Activated CD8-positive, alpha-beta memory T cell treated with anti-CD3 and anti-CD28 coated beads for 48 hours (primary cell): ENCODE results near the gene TSTD2.
A peak's percentile ranks its signal among the peaks of the same experiment; 100 is the strongest.

Experiments used
- DNase-seq, 3 experiments: peaks; one replicate each; pipeline ENCODE4 v3.0.0-alpha.2; 2020; ENCODE audit warnings: low read depth in 2 of 3, low spot score in 2 of 3

TSTD2 gene

DNA sequence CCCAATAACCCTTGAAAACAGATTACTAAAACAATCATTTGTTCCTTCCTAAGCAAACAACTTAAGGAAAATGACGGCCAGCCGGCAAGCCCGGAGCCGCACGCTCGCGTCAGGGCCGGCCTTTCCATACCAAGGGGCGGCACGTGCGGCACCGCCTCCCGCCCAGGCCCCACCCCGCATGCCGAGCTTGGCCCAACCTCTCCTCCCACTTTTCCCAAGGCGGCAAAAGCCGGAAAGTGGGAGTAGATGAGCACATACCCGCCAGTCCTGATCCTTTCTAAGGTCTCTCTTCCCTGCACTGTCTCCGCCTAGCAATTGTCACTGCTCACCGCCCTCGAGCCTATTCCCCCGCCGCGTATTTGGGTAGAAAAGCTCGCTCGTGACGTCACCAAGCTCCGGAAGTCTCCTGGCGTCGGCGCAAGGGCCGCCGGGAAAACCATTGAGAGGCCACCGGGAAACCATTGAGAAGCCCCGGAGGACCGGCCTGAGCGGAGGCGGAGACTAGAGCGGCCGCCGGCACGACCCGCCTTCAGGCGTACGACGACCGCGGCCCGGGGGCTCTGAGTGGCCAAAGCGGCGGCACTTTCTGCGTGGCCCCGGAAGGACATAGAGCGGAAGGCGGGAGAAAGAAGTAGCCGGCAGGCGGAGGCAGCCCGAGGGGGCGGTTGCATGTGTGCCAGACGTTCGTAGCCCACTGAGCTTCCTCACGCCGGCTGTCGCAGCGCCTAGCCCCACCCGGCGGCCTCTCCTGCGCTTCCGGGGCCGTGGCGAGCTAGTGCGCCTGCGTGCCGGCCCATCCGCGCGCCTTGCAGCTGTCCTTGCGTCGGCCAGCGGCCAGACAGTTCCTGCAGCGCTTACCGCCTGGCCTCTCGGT is at the start of gene TSTD2, which contains the start of gene NCBP1:
TSS of gene TSTD2 (minus strand) at position 384 of the 874 bp plus-strand sequence. CDS start 5,806 bp downstream, outside the sequence.
TSS of gene NCBP1 (plus strand) at position 837 of the 874 bp plus-strand sequence. CDS start 61 bp downstream, outside the sequence.
- peak; percentile 79 to 92 (median 92) for DNase-seq

GRCh38 chr9:97682242-97682641 is 49.1 kb upstream of the TSTD2 start:
- DNase-seq = no peak

DNA sequence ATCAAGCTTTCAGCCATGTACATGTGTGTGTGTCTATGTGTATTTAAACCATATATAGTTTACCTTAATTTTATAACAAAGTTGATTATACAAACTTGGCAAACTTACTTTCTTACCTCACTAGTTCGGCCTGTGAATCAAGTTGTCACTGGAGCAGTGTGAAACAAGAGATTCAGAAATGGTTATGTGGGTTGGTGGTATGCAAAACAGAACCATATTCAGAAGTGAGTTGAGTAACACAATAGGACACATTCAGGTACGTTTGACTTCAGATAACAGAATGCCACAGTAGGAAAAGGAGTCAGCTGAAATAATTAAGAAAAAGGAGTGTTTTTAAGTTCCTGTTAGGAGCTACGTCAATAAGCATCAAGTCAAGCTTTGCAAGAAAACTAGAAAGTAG is 42.5 kb upstream of the TSTD2 start:
- no peak for DNase-seq

GRCh38 chr9:97673922-97674321 is 40.8 kb upstream of the TSTD2 start:
- no peak for DNase-seq

- DNase-seq = no peak
Measured at GRCh38 chr9:97672403-97672802, 39.2 kb upstream of the TSTD2 start.

GRCh38 chr9:97670586-97670985 is 37.4 kb upstream of the TSTD2 start:
- no peak for DNase-seq

DNA sequence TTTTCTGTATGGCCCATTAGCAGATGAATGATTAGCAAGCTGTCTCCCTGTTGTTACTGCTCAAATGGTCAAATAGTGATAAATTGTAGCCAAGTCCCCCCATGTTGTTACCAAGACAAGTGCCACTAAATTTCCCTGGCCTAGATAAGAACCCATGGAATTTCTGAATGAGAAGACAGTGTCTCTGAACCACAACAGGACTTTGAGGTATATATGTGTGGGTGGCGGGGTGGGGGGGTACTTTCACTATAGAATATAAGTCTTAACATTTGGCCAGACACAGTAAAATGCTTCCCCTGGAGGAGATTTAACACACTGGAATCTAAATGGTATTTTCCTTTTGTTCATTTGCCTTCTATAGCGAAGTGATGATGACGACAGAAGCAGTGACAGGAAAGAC is 35.3 kb upstream of the TSTD2 start:
- DNase-seq = no peak

DNA sequence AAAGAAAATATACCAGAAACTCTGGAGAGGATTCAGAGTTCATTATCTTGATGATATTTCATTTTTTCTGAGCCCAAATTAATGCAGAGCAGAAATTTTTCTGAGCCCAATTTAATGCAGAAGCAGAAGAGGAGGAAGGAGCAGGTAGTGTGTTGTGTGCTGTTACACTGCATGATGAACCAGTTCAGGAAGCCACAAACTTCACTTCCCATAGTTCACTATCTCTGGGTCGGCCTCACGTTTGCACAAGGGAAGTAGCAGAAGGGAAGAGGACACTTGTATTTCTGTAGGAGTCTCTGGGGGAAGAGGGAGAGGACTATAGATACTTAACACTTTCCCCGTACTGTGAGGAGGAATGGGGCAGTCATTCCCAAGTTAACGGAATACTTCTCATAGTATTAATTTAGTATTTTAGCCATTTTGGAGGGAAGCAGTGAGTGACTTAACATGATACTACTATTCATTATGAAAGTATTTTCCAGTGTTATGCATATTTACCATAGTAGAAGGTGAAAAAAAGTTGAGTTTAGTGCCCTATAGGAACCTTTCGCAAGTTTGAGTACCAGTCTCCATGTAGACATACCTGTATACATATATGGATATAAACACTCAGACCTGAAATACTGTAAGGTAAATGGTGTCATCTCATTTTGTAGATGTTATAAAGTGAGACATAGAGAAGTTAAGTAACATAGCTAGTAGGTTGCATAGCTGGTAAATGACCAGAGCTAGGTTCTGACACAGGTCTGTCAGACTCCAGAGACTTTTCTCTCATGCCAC is 33.9 kb upstream of the TSTD2 start:
- no peak for DNase-seq

- no peak for DNase-seq
Measured at GRCh38 chr9:97665742-97666141, 32.6 kb upstream of the TSTD2 start.

DNA sequence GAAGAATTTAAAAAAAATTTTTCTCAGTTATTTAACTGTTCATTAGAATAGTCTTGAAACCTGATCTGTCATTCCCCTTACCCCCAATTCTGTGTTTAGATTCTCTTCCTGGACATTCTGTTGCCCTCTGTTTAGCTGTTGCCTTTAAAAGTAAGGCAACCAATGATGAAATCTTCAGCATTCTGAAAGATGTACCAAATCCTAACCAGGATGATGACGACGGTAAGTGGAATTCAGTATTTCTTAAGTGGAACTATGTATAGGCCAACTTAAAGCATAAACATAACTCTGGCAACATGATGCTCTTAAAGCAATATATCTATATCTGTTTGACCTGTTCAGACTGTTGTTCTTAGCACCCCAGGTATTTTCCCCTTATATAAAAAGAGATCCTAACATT is 27.7 kb upstream of the TSTD2 start:
- DNase-seq = no peak

GRCh38 chr9:97660340-97660739 is 27.2 kb upstream of the TSTD2 start:
- no peak for DNase-seq

- DNase-seq = no peak
Measured at GRCh38 chr9:97659771-97660170, 26.6 kb upstream of the TSTD2 start.

- no peak for DNase-seq
Measured at GRCh38 chr9:97658707-97659106, 25.5 kb upstream of the TSTD2 start.

GRCh38 chr9:97651646-97652045 is 18.5 kb upstream of the TSTD2 start:
- no peak for DNase-seq

DNA sequence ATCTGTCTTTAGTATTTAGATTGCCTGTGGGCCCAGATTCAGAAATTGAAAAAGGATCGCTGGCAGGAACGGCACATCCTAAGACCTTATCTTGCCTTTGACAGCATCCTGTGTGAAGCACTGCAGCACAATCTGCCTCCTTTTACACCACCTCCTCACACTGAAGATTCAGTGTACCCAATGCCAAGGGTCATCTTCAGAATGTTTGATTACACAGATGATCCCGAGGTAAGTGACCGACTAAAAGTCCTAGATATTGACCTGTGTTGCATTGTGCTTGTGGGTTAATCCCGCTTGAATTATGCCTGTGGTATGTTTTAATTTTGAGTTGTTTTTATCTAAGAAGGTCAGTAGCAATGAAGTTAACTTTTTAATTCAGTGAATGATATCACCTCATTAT is 14.8 kb upstream of the TSTD2 start:
- DNase-seq = no peak

- no peak for DNase-seq
Measured at GRCh38 chr9:97645720-97646119, 12.6 kb upstream of the TSTD2 start.

GRCh38 chr9:97640325-97640724 is 7.2 kb upstream of the TSTD2 start:
- DNase-seq = no peak

DNA sequence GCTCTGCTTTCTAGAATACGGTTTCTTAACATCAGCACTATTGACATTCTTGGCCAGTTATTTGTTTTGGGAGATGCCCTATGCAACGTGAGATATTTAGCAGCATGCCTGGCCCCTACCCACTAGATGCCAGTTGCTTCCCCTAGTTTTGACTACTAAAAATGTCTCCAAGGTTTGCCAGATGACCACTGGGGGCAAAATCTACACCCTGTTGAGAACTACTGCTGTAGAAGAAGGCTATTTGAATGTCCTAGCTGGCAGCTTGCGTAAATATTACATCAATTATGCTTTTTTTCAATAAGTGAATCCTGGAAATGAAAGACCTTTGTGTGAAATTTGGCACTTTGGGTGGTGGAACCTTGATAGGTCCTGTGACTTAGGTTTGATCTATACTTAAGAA is 5.5 kb upstream of the TSTD2 start:
- DNase-seq = no peak

DNA sequence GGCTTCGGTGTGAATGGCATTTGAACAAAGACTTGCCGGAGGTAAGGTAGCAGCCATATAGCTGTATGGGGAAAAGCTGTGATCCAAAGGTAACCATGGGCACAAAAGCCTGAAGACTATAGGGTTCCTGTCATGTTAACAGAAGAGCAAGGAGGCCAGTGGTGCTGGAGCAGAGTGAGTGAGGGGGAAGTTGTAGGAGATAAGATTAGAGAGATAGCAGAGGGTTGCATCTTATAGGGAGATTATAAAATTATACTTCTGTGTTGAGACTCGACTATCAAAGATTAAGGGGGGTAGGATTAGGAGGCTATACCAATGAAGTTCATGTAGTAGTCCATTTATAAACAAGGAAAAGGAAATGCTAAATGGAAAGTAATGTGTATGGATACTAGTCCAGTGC is 3.7 kb upstream of the TSTD2 start:
- DNase-seq = no peak

DNA sequence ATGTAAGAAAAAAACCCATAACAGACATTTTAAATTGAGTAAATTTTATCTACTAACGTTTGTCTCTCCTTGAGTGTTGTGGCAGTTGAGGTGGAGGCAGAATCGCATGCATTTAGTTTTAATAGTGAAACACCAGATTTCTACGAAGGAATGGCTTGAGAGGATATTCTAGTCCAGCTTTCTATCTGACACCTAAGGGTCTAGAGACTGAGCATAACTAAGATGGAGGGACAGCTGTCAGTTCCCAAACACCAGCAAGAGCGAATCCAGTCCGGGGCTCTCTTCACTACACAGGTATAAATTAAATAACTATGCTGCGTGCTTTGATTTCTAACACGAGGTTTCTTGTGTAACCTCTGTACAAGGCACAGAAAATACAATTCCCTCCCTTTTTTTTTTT is 1.9 kb upstream of the TSTD2 start:
- no peak for DNase-seq

DNA sequence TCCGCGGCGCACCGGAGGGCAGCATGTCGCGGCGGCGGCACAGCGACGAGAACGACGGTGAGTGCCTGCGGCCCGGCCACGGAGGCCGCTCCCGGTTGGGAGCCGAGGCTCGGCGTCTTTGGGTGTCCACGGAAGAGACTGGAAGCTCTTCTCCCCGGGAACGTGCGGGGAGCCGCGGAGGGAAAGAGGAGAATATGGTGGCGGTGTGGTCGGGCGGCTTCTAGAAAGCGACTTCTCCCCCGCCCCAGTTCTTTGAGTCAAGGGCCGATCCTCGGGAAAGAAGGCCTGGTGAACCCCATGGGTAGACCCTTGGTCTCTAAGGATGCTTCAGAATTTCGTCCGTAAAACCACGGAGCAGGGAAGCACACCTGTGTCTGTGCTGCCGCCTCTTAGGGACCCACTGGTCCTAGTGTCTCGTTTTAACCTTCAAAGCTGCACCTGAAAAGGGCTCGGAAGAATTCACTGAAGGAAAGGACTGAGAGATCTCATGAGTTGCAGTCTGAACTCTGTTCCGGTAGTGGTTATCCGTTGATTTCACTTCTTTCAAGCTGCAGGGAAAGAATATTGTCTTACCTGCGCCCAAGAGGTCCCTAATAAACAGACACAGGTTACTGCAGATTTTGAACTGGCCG is 807 bp upstream of the TSTD2 start:
- DNase-seq = peak in 1 of 3 experiments; percentile 3
